GM18507 (cell line): Measurements from ENCODE around the gene RAB6D.
"Not testable (repeated sequence)": the region's sequence is repeated elsewhere in the genome, so short reads cannot be mapped to it uniquely, and the experiment has no call there.

Experiments
- DNase-seq: peaks from one replicate; pipeline ENCODE4 v3.0.0; 2011; ENCODE audit warnings: low read depth; ENCODE audit not compliant: insufficient read length; ENCODE audit errors: extremely low spot score
- FAIRE-seq: peaks from 2 replicates; lab custom pipeline; 2011; peaks lifted over from hg19 to GRCh38; lab: Jason Lieb, UNC

Gene RAB6D

GRCh38 chr2:131368493-131369066 lies 4.6 kb upstream of the RAB6D start:
- not testable (repeated sequence) for DNase-seq, FAIRE-seq

- DNase-seq, result no peak
- FAIRE-seq, result no peak
These were observed 3.4 kb upstream of the RAB6D start for GRCh38 chr2:131367352-131367751.

- DNase-seq (no peak), FAIRE-seq (no peak)
These were observed 2.7 kb upstream of the RAB6D start for GRCh38 chr2:131366643-131367042.

DNA sequence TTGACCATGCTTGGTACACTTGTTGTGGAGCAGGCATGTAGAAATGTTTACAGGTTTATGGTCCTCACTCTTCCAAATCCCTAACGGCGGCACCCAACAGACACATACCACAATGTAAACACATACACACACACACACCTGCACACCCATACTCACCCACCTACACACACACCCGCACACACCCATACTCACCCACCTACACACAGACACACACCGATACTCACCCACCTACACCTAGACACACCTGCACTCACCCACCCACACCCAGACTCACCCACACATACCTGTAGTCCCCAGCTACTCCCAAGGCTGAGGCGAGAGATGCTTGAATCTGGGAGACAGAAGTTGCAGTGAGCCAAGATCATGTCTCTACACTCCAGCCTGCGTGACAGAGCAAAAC lies 1.5 kb upstream of the RAB6D start:
- DNase-seq, result no peak
- FAIRE-seq, result no peak

- not testable (repeated sequence) for DNase-seq, FAIRE-seq
These were observed 755 bp downstream of the RAB6D start for GRCh38 chr2:131363213-131363612.

DNA sequence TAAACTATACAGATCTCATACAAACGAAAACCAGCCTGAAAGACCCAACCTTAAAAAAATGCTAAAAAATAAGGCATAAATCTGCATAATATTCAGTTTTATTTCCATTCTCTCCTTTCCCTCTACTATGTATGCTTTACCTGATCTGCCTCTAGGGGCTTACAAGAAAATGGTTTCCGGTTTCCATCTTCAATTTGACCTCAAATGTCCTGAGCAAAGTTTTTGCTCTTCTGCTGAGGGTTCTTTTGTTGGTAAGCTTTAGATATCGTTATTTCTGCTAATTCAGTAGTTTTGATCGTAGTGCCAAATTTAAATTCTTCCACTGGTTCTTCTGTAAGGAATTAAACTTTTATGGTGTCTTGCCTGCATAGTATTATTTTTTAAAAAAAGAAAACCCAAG lies 2.2 kb downstream of the RAB6D start:
- FAIRE-seq, result not testable (repeated sequence)

DNA sequence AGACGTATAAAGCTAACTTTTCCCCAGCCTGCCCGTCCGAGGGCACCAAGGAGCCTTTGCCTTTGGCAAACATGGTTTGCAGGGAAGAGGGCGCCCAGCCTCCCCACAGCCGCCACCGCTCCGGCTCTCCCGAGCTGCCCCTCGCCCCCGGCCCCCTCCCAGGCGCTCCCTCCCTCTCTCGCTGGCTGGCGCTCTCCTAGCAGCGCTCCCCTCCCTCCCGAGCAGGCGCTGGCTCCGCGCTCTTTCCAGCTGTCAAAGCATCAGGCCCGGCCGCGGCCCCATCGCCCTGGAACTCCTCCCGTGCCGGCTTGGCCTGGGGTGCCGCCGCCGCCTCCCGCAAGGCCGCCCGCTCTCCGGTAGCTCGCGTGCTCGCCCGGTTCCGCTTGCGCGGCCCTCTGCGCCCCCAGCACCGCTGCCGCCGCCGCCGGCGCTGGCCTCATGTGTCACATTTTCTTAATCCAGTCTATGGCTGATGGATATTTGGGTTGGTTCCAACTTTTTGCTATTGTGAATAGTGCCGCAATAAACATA lies 10.7 kb downstream of the RAB6D start:
- not testable (repeated sequence) for DNase-seq, FAIRE-seq

More for the DNA sequence above, 2.2 kb downstream of the RAB6D start:
- not testable (repeated sequence) for DNase-seq

DNA sequence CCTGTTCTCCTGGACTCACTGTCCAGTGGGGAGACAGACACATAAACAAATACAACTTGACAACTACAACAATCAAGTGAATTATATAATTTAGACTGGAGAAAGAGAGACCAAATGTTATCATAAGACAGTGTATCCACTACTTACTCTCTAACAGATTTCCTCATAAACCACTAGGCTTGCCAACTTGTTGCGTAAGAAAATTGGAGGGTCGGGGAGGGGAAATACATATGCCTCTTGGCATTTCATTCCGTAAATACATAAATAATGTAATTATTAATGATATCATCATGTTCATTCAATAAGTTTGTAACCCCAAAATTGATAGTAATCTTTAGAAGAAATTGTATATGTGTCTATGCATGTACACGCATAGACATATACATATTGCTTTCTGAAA lies 14.9 kb downstream of the RAB6D start:
- FAIRE-seq, result no peak
- no peak for DNase-seq

- not testable (repeated sequence) for DNase-seq, FAIRE-seq
These were observed 16.9 kb downstream of the RAB6D start for GRCh38 chr2:131347035-131347434.

- DNase-seq, FAIRE-seq: not testable (repeated sequence)
These were observed 24.7 kb downstream of the RAB6D start for GRCh38 chr2:131339307-131339706.

- not testable (repeated sequence) for DNase-seq
These were observed 28.6 kb downstream of the RAB6D start for GRCh38 chr2:131335319-131335718.

DNA sequence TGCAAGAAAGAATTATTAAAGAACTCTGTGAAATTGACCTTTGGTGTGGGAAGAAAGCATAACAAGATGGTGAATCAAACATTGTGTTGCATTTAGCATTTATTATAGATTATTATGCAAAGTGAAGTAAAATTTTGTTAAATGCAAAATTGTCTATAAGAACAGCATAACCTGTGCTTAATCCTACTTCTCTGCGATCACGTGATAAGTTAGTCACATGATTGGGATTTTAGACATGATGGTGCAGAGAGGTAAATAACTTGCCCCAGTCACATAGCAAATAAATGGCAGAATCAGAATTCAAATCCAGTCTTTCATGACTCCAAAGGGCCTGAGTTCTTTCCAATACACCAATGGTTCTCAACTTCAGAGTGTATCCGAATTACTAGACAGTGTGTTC lies 31.3 kb downstream of the RAB6D start:
- FAIRE-seq, DNase-seq: not testable (repeated sequence)

More at GRCh38 chr2:131335319-131335718, 28.6 kb downstream of the RAB6D start:
- FAIRE-seq, result not testable (repeated sequence)

DNA sequence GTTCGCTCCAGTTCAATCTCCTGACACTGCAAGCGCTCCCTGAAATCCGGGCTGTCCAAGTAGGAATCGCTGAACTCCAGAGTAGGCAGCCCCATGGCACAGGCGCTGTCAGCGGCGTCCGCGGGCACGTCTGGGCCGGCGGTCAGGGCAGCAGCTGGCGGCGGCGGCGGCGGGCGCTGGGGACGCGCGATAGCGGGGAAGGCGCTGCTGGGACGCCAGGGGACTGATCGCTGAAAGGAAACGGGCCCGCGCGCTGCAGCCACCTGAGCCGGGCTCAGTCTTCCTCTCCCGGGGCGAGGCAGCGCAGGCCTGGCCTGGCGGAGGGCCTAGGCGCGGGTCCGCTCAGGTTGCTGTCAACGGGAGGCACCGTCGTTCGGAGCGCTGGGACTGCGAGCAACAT lies 33.0 kb downstream of the RAB6D start:
- FAIRE-seq, DNase-seq: not testable (repeated sequence)

GRCh38 chr2:131322209-131322608 lies 41.8 kb downstream of the RAB6D start:
- FAIRE-seq, result no peak
- no peak for DNase-seq

DNA sequence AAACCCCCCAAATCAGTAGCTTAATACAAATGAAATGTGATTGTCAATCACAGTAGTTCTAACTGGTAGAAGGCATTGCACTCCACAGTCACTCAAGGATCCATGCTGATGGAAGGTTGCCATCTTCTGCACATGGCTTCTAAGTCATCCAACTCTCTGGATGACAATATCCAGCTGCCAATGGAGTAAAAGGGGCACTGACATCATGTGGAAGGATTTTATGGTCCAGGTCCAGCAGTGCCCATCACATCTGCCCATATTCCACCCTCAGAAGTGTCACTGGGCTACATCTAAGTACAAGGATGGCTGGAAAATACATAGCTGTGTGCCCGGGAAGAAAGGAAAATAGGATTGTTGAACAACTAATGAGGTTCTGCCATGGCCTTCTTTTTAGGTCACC lies 42.6 kb downstream of the RAB6D start:
- DNase-seq, FAIRE-seq: not testable (repeated sequence)

DNA sequence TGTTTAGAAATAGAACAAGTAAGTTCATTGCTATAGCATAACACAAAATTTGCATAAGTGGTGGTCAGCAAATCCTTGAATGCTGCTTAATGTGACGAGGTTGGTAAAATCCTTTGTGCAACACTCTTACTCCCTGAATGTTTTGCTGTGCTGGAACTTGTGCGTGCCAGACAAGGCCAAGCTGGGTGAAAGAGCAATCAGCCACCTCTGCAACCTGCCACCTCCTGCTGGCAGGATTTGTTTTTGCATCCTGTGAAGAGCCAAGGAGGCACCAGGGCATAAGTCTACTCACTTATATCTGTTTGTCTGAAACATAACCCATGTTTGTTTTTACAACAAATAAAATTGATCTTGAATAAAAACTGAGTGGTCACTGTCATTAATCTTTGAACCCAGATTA lies 53.0 kb downstream of the RAB6D start:
- DNase-seq, FAIRE-seq: not testable (repeated sequence)
